Activated CD8-positive, alpha-beta T cell treated with anti-CD3 and anti-CD28 coated beads for 36 hours (primary cell): Measurements from ENCODE around the gene CACUL1. TPM values are rescaled to one million over a fixed set of nuclear protein-coding genes. Genes with fewer than 3 reads are reported as not detected.
"Not testable (repeated sequence)": the region's sequence is repeated elsewhere in the genome, so short reads cannot be mapped to it uniquely, and the experiment has no call there.

ENCODE experiments used
- ATAC-seq: fragments of 200-7000 bp; cut with Tn5 transposase; one replicate; pipeline ENCODE4 v1.10.0; 2021; ENCODE audit warnings: mild to moderate bottlenecking, moderate library complexity
- CTCF ChIA-PET: fragments of 350-600 bp; sonication (Branson Sonifier 250); formaldehyde crosslinking; loops from one replicate; lab custom pipeline; 2021; ENCODE audit warnings: antibody characterized with exemption; lab: Charles Lee
- POLR2A ChIA-PET: fragments of 350-600 bp; sonication (Branson Sonifier 250); formaldehyde crosslinking; loops from one replicate; lab custom pipeline; 2021; ENCODE audit warnings: antibody characterized with exemption; lab: Charles Lee
- DNase-seq: peaks from one replicate; pipeline ENCODE4 v3.0.0-alpha.2; 2020
- H3K27ac Mint-ChIP-seq: one replicate; pipeline ENCODE4 v1.8.0; 2021; ENCODE audit warnings: mild to moderate bottlenecking, mixed read lengths
- H3K27me3 Mint-ChIP-seq: one replicate; pipeline ENCODE4 v1.8.0; 2021; ENCODE audit warnings: mixed read lengths
- H3K36me3 Mint-ChIP-seq: one replicate; pipeline ENCODE4 v1.8.0; 2021; ENCODE audit warnings: low read depth, mixed read lengths
- H3K4me1 Mint-ChIP-seq: one replicate; pipeline ENCODE4 v1.8.0; 2021; ENCODE audit warnings: low read depth, mixed read lengths
- H3K4me3 Mint-ChIP-seq: one replicate; pipeline ENCODE4 v1.8.0; 2021; ENCODE audit warnings: mild to moderate bottlenecking, moderate library complexity, mixed read lengths
- H3K9me3 Mint-ChIP-seq: one replicate; pipeline ENCODE4 v1.8.0; 2021; ENCODE audit warnings: mixed read lengths
- CTCF ChIP-seq: fragments of 200-600 bp; IDR thresholded peaks from one replicate; pipeline ENCODE4 v1.8.0; 2022; ENCODE audit warnings: antibody characterized with exemption, mild to moderate bottlenecking
- intact Hi-C: fragments of 100-400 bp; cut with micrococcal nuclease; formaldehyde crosslinking; loops from one replicate; pipeline ENCODE4 v1.10.0; 2022
- total RNA-seq, 2 experiments: library from RNA; stranded (reverse); gene quantifications; one replicate each; pipeline ENCODE4 v1.2.3, GENCODE V29; 2021

Gene CACUL1
- total RNA-seq, 2 experiments from 2014 or later: 25.6 to 26.1 TPM

DNA sequence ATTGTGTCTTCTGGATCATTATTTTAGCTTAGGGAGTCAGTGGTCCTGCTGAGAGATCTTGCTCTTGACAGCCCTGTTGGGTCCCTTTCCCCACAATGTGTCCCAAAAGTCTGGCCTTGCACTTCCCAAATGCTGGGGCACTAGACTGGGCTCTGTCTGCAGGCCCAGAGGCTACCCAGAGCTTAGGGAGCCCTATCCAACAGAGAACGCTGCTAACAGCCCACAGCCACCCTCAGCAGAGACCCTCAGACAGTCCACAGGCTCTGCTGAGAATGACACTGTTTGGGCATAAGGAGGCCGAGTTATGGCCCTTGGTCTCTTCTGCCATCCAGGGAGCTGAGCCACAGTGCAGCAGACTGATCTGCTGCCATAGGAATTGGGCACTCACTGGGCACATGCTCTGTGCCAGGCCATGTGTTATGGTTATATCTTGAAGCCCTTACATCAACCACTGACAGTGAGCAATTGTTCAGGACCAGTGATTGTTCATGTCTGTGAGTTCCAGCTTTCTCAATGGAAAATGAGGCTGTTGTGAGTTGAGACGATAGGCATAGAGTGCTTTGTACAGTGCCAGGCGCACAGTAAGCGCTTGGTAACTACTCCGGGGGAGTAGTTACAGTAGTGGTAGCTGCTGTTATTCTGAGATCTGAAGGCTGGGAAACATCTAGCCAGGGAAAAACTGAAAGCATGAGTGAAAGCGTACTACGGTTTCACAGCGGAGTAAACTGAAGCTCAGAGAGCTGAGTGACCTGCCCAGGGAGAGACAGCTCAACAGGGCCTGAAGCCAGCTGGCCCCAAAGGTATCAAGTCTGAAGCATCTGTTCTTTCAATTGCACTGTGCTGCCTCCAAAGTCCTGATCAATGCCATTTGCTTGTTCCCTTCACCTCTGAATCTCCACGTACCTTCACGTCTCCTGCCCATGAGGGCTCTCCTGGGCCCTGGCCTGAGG lies 81.7 kb downstream of the CACUL1 start:
- ChIA-PET POLR2A (no interaction called here), CTCF (interaction anchor here (0.9 kb wide), 1 partner anchor 48 kb away, joined by 3 read pairs; no protein-coding TSS in a partner anchor)
- no peak for ATAC-seq

GRCh38 chr10:118672153-118672552 lies 82.6 kb downstream of the CACUL1 start:
- H3K27me3 Mint-ChIP-seq: no peaks in the 10 kb centered on the region
- intact Hi-C loops: no loop called here
- H3K9me3 Mint-ChIP-seq: no peaks in the 10 kb centered on the region
- no peak for TF ChIP-seq CTCF
- no peak for DNase-seq
- H3K27ac Mint-ChIP-seq: no peak overlapping the region
- H3K4me3 Mint-ChIP-seq: no peak overlapping the region
- POLR2A ChIA-PET: no interaction called here
- peaks cover 14% of the 10 kb centered on the region for H3K4me1 Mint-ChIP-seq
- CTCF ChIA-PET: interaction anchor here (0.6 kb wide), 1 partner anchor 48 kb away, joined by 3 read pairs; no protein-coding TSS in a partner anchor
- ATAC-seq: no peak
- H3K36me3 Mint-ChIP-seq: peaks cover 2% of the 10 kb centered on the region

More for the DNA sequence above, 81.7 kb downstream of the CACUL1 start:
- peaks cover 2% of the 10 kb centered on the region for H3K36me3 Mint-ChIP-seq
- TF ChIP-seq CTCF: no peak
- peaks cover 14% of the 10 kb centered on the region for H3K4me1 Mint-ChIP-seq
- H3K27me3 Mint-ChIP-seq: no peaks in the 10 kb centered on the region
- no peaks in the 10 kb centered on the region for H3K9me3 Mint-ChIP-seq
- no peak overlapping the region for H3K4me3 Mint-ChIP-seq
- no peak overlapping the region for H3K27ac Mint-ChIP-seq
- DNase-seq: no peak
- intact Hi-C loops: no loop called here

DNA sequence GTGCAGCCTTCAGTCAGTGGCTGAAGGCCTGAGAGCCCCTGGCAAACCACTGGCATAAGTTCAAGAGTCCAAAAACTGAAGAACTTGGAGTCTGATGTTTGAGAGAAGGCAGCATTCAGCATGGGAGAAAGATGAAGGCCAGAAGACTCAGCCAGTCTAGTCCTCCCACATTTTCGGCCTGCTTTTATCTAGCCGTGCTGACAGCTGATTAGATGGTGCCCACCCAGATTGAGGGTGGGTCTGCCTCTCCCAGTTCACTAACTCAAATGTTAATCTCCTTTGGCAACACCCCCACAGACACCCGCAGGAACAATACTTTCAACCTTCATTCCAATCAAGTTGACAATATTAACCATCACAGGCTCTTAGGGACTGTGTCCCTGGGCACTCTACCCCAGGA lies 83.5 kb downstream of the CACUL1 start:
- intact Hi-C loops, POLR2A ChIA-PET, CTCF ChIA-PET, H3K4me3 Mint-ChIP-seq, ATAC-seq, H3K36me3 Mint-ChIP-seq, DNase-seq, H3K27me3 Mint-ChIP-seq, H3K27ac Mint-ChIP-seq, H3K9me3 Mint-ChIP-seq: not testable (repeated sequence)
- H3K4me1 Mint-ChIP-seq: peaks cover 14% of the 10 kb centered on the region

GRCh38 chr10:118670472-118671124 lies 84.2 kb downstream of the CACUL1 start:
- DNase-seq (no peak), ATAC-seq (no peak)
- ChIA-PET POLR2A (no interaction called here), CTCF (no interaction called here)
- peaks cover 14% of the 10 kb centered on the region for H3K4me1 Mint-ChIP-seq
- H3K36me3 Mint-ChIP-seq: peaks cover 2% of the 10 kb centered on the region
- H3K27ac Mint-ChIP-seq: no peak overlapping the region
- no peak overlapping the region for H3K4me3 Mint-ChIP-seq
- intact Hi-C loops: no loop called here
- TF ChIP-seq CTCF: no peak
- no peaks in the 10 kb centered on the region for H3K9me3 Mint-ChIP-seq
- no peaks in the 10 kb centered on the region for H3K27me3 Mint-ChIP-seq

DNA sequence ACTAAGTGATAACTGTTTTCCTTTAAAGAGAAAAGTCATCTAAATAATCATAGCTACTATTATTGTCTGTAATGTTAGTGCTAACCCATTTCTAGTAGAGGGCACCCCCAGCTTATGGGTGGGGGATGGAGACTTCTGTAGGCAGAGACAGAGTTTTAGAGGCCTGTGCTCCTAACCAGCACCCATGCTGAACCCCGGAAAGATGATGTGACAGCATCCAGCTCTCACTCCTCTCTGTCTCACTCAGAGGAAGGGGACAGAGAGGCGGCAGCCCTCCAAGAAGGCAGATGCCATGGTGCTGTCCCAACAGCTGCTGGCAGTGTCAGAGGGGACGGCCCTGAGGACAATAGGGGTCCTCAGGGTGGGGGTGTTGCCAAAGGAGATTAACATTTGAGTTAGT lies 84.9 kb downstream of the CACUL1 start:
- Mint-ChIP-seq H3K4me3 (no peak overlapping the region), H3K9me3 (no peaks in the 10 kb centered on the region), H3K36me3 (peaks cover 2% of the 10 kb centered on the region), H3K4me1 (peaks cover 14% of the 10 kb centered on the region), H3K27me3 (no peaks in the 10 kb centered on the region), H3K27ac (no peak overlapping the region)
- ATAC-seq: peak; percentile 12
- no peak for TF ChIP-seq CTCF
- CTCF ChIA-PET: interaction anchor here (1.4 kb wide), 2 partner anchors 52 to 63 kb away, joined by 3 read pairs; no protein-coding TSS in a partner anchor
- intact Hi-C loops: no loop called here
- POLR2A ChIA-PET: no interaction called here
- DNase-seq: no peak
